Inflammatory macrophage (primary cell): ENCODE measurements around the gene CTAGE1.

Source experiments
- DNase-seq, 2 donors: peaks; one replicate each; pipeline ENCODE4 v3.0.0-alpha.2; 2020 to 2022

Gene CTAGE1

DNA sequence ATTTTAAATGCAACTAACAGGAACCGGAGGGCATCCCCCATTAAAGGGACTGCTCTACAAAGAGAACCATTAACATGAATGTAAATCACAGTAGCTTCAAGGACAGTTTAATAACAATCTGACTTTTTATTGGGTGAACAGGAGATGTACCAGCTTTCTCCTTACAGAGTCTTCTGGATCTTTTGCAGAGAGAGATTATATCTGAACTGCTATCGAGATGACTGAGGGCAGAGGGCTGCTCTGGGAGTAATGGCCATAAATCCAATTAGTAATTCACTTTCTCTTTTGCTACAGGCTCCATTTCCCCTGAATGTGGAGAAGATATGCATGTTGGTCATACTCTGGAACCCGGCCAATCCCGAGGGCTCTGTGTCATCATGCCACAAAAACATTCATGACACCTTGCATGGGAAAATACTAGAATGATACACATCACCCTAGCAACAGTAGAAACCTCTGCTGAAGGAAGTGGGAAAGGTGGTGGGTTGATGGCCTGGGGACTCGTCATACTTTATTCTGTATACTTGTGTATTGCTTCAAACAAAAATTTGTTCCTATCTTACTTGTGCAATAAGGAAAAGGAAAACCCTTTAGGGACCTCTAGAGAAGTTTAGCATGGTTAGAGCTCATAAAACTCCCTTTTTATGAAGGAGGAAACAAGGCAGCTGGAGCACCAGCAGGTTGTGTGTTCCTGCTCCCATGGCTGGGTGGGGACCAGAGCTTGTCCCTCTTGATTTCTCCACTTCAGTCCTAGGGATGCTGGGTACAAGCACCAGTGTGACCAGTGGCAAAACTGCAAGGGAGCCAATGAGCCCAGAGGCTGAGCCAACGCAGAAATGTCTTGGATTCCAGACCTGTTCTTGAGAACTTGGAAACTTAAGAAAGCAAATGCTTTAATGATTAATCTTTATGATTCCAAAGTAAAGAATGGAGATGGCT is 26.0 kb downstream of the CTAGE1 start:
- no peak for DNase-seq

DNA sequence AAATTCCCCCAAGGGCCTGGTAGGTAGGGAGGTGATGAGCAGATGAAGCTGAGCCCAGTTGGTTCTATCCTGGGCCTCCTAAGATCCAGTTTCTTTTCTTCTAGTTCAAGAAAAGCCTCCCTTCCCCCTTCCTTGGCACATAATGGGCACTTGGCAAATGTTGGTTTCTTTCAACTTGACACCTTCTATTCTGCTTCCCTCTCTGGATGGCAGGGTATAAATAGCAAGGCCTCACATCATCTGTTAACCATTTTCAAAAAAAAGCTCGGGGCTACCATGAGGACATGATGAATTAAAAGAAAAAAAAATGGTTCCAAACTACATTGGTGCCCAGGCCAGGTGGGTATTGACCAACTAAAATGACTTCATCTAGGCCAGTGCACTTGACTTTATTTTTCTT is 29.9 kb downstream of the CTAGE1 start:
- DNase-seq = no peak

GRCh38 chr18:22387364-22387763 is 30.4 kb downstream of the CTAGE1 start:
- no peak for DNase-seq

DNA sequence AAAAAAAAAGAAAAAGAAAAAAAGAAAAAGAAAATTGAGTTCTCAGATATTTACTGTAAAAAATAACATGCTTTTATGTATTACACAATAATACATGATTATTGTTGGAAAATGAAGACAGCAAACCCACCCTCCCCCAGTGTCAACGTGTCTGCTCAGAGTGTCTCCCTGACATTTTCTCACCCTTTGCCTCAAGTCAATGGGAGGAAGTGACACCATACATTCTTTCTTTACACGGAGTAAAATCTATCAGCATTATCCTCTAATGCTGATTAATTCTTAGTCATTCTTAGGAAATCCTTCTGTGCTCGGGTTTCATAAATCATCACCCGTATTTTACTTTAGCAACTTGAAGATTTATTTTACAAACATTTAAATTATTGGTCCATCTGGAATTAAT is 32.0 kb downstream of the CTAGE1 start:
- DNase-seq = no peak

GRCh38 chr18:22378672-22379282 is 38.9 kb downstream of the CTAGE1 start:
- peak; percentile 4 to 19 for DNase-seq

GRCh38 chr18:22377769-22378168 is 39.9 kb downstream of the CTAGE1 start:
- no peak for DNase-seq

GRCh38 chr18:22370414-22370813 is 47.3 kb downstream of the CTAGE1 start:
- no peak for DNase-seq

DNA sequence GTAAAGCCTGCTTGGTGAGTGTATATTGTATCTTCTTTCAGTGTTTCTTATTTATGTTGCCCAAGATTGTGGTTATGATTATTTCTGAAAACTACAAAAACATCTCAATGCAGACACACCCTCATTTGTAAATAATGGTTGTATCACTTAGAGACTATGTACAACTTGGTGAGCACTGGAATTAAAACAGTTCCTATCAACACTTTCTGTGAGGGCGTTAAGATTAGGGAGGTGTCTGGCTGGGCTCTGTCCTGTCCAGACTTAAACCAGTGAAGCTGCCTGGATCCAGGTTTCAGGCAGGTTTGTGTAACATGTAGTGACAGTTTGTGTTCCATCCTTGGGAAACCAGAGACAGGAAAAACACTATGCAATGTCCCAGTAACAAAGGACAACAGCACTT is 49.7 kb downstream of the CTAGE1 start:
- no peak for DNase-seq

GRCh38 chr18:22367303-22367702 is 50.4 kb downstream of the CTAGE1 start:
- DNase-seq = no peak

- no peak for DNase-seq
Measured at GRCh38 chr18:22363867-22364463, 53.8 kb downstream of the CTAGE1 start.
